Neural progenitor cell (in vitro differentiated cells): Measurements from ENCODE around the gene COMMD1.

Source experiments
- CTCF ChIP-seq: fragments of 200-600 bp; sonication (generic); IDR thresholded peaks from 2 replicates; pipeline ENCODE4 v1.5.1; 2017; ENCODE audit warnings: antibody characterized with exemption, mild to moderate bottlenecking
- EZH2 ChIP-seq: fragments of 200-600 bp; sonication (generic); IDR thresholded peaks from 2 replicates; pipeline ENCODE4 v1.6.1; 2017; ENCODE audit warnings: antibody characterized with exemption, mild to moderate bottlenecking, moderate library complexity
- EZH2phosphoT487 ChIP-seq: fragments of 200-600 bp; sonication (generic); IDR thresholded peaks from 2 replicates; pipeline ENCODE4 v1.6.1; 2017; ENCODE audit warnings: antibody characterized with exemption

- TF ChIP-seq CTCF (no peak), EZH2 (no peak), EZH2phosphoT487 (no peak)
Observed at GRCh38 chr2:61962095-61962984, 56.9 kb downstream of the COMMD1 start.
